ENCODE results near the gene KIAA0753.

The KIAA0753 gene

GRCh38 chr17:6547336-6547735, 93.2 kb downstream of the KIAA0753 start:
- no peak for DNase-seq (ENCODE audit: low read depth)

- no peak for DNase-seq (ENCODE audit: low read depth)
Observed at GRCh38 chr17:6546069-6546718, 94.3 kb downstream of the KIAA0753 start.

DNA sequence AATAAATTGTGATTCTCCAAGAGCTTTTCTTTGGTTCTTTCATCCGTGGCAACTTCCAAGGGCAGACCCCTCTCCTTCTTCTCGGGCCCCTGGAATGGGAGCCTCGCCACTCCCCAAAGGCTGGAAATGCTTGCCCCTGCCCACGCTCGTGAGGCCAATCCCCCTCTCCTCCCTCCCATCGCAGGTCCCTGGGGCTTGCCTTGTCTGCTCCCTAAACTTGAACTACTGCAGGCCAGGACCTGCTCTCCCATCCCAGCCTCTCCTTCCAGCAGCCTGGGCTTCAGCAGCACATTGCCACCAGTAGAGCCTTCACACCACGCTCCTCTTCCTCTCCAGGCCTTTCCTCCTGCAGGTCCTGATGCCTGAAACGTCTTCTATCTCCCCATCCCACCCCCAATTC, 95.2 kb downstream of the KIAA0753 start:
- DNase-seq (ENCODE audit: low read depth): no peak

GRCh38 chr17:6544011-6544370, 96.5 kb downstream of the KIAA0753 start:
- DNase-seq (ENCODE audit: low read depth): no peak

DNA sequence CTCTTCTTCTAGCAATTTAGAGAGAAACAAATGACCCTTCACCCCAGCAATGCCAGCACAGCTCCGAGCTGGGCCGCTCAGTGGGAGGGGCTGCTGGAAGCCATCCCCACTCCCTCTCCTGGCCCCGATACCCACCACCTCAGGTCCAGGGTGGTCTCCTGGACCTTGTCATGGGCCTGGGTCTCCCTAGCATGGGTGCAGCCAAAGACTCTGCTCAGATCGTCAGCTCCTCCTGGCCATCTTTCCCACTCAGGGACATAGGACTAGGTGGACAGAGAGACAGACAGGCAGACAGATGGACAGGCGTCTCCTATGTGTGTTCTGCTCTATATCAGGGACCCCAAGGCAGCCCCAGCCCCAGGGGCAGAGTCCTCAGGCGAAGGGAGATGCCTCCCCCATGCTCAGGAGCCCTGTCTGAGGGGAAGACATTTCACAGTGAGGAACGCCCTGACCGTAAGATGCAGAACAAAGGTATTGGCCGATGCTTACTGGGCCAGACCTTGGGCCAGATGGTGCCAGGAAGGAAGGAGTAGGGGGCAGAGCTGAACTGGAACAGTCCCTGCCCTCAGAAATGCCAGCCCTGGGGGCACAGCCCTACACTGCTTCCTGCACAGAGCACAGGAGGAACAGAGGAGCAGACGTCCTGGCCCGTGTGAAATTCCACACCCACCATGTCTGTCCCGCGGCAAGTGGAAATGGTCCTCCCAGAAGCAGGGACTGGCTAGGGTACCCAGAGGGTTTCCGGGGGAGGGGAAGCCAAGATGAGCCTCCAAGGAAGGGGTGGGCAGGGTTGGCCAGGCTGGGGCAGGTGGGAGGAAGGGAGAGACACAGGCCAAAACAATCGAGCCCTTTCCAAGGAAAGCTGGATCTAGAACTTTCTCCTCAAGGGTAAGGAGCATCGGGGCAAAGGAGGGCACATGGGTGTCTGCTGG, 97.2 kb downstream of the KIAA0753 start:
- DNase-seq (ENCODE audit: low read depth): no peak

- DNase-seq (ENCODE audit: low read depth): no peak
Observed at GRCh38 chr17:6542577-6542976, 97.9 kb downstream of the KIAA0753 start.

GRCh38 chr17:6541886-6542285, 98.6 kb downstream of the KIAA0753 start:
- no peak for DNase-seq (ENCODE audit: low read depth)

GRCh38 chr17:6539871-6540270, 100.6 kb downstream of the KIAA0753 start:
- no peak for DNase-seq (ENCODE audit: low read depth)

- no peak for DNase-seq (ENCODE audit: low read depth)
Observed at GRCh38 chr17:6536566-6537065, 103.9 kb downstream of the KIAA0753 start.

- no peak for DNase-seq (ENCODE audit: low read depth)
Observed at GRCh38 chr17:6536053-6536452, 104.5 kb downstream of the KIAA0753 start.

DNA sequence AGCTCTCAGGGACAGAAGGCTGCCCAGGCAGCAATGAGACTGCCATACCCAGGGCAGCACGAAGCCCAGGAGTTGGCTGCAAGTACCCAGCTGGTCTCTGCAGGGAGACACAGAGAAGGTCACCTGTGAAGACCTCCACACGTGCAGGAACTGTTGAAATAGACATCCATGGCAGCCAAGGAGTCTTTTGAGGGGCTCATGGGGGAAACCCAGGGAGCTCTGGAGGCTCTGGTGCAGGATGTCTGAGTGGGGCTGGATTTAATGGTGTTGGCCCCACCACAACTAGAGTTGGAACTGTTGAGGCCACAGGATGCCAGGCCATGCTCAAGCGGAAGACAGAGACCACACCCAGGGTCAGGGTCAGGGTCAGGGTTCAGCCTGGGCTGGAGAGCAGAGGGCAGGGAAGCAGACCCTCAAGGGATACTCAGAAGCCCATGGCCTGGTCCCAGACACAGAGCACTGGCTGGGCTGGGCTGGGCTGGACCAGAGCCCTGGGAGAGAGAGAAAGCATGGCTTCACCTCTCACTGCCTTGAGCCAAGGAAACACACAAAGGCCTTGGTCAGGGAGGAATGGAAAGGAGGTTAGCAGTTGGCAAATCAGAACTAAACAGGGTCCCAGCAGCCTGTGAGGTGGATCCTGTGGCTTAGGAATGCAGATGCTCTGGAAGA, 105.5 kb downstream of the KIAA0753 start:
- no peak for DNase-seq (ENCODE audit: low read depth)

DNA sequence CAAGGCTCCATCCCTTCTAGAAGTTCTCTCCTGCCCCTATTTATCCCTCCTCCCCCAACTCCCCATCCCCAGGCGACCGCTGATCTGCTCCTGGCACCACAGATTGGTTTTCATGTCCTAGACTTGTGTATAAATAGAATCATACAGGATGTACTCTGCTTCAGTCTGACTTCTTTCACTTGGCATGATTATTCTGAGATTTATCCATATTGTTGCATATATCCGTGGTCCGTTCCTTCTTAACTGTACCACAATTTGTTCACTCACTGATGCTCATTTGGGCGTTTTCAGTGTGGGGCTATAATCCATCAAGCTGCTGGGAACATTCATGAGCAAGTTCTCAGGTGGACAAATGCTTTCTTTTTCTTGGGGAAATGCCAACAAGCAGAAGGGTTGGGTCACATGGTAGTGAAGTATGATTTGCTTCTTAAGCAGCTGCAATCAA, 108.0 kb downstream of the KIAA0753 start:
- no peak for DNase-seq (ENCODE audit: low read depth)

DNA sequence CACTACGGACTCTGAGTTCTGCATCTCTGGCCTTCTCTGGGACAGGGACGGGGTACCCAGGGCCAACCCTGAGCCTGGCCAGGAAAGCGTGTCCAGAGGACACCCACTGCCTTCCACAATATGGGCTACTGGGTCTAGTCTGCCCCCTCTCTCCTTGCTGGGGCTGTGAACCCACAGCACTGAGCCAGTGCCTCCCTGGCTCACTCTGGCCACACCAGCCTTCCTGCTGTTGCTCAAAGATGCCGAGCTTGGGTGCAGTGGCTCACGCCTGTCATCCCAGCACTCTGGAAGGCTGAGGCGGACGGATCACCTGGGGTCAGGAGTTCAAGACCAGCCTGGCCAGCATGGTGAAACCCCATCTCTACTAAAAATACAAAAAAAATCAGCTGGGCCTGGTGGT, 108.9 kb downstream of the KIAA0753 start:
- no peak for DNase-seq (ENCODE audit: low read depth)

DNA sequence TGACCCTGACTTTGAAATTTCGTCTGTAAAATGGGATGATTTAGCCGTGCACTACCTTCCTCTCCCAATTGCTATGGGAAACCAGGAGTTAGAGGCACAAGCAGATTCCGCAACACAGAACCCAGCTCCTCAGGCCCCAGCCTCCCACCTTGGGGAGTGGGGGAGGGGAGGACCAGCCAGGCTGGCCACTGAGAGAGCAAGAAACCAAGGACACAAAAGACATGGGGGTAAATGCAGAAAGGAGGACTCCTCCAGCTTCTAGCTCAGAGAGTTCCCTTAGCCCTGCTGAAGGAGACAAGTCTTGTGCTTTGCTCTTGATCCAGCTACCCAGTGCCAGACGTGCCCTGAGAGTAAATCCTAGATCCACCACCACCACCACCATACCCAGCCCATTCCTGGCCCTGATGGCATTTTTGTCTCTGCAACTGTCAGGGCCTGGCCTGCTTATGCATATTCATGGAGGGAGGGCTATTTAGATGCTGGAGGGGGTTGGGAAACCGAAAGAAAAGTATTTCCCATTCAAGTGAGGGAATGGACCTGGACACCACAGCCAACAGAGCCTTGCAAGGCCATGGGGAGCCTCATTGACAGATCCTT, 110.1 kb downstream of the KIAA0753 start:
- no peak for DNase-seq (ENCODE audit: low read depth)

GRCh38 chr17:6528557-6528956, 112.0 kb downstream of the KIAA0753 start:
- DNase-seq (ENCODE audit: low read depth): no peak
